NCI-H748 treated with DMSO at 0.1 percent for 48 hours (cell line): Measurements from ENCODE around the gene ARFGEF3.
"Not testable (repeated sequence)": the region's sequence is repeated elsewhere in the genome, so short reads cannot be mapped to it uniquely, and the experiment has no call there.

Source experiments
- DNase-seq: peaks from one replicate; lab custom pipeline; 2025; lab: John Stamatoyannopoulos, UW

The ARFGEF3 gene

GRCh38 chr6:138357928-138358327 lies 196.2 kb downstream of the ARFGEF3 start:
- DNase-seq: no peak

GRCh38 chr6:138368684-138369083 lies 206.9 kb downstream of the ARFGEF3 start:
- DNase-seq: not testable (repeated sequence)

- DNase-seq: no peak
These were observed 209.1 kb downstream of the ARFGEF3 start for GRCh38 chr6:138370631-138371451.

GRCh38 chr6:138371452-138371711 lies 209.6 kb downstream of the ARFGEF3 start:
- DNase-seq: no peak

GRCh38 chr6:138371720-138372119 lies 210.0 kb downstream of the ARFGEF3 start:
- no peak for DNase-seq

GRCh38 chr6:138372711-138373463 lies 211.1 kb downstream of the ARFGEF3 start:
- no peak for DNase-seq

- DNase-seq: no peak
These were observed 212.5 kb downstream of the ARFGEF3 start for GRCh38 chr6:138374230-138374629.

- DNase-seq: no peak
These were observed 213.1 kb downstream of the ARFGEF3 start for GRCh38 chr6:138374815-138375214.

GRCh38 chr6:138377042-138377441 lies 215.3 kb downstream of the ARFGEF3 start:
- no peak for DNase-seq

GRCh38 chr6:138377844-138378243 lies 216.1 kb downstream of the ARFGEF3 start, which contains the start of gene SMIM28:
SMIM28 (plus strand) TSS chr6:138377905; CDS start chr6:138378073, 168 bp downstream.
- DNase-seq: peak; percentile 44

GRCh38 chr6:138378463-138378862 lies 216.7 kb downstream of the ARFGEF3 start:
- DNase-seq: peak; percentile 31

- DNase-seq: no peak
These were observed 220.9 kb downstream of the ARFGEF3 start for GRCh38 chr6:138382498-138383265.

GRCh38 chr6:138383776-138384175 lies 222.0 kb downstream of the ARFGEF3 start:
- no peak for DNase-seq

GRCh38 chr6:138386897-138387296 lies 225.2 kb downstream of the ARFGEF3 start:
- DNase-seq: no peak

- peak; percentile 84 for DNase-seq
These were observed 226.0 kb downstream of the ARFGEF3 start for GRCh38 chr6:138387577-138388368.

GRCh38 chr6:138389551-138389950 lies 227.8 kb downstream of the ARFGEF3 start:
- no peak for DNase-seq
